Measurements from ENCODE around the gene NBAS. TPM values are rescaled to one million over a fixed set of nuclear protein-coding genes. Genes with fewer than 3 reads are reported as not detected.

The NBAS gene
- polyA plus RNA-seq, 1 donor: 55.8 TPM

DNA sequence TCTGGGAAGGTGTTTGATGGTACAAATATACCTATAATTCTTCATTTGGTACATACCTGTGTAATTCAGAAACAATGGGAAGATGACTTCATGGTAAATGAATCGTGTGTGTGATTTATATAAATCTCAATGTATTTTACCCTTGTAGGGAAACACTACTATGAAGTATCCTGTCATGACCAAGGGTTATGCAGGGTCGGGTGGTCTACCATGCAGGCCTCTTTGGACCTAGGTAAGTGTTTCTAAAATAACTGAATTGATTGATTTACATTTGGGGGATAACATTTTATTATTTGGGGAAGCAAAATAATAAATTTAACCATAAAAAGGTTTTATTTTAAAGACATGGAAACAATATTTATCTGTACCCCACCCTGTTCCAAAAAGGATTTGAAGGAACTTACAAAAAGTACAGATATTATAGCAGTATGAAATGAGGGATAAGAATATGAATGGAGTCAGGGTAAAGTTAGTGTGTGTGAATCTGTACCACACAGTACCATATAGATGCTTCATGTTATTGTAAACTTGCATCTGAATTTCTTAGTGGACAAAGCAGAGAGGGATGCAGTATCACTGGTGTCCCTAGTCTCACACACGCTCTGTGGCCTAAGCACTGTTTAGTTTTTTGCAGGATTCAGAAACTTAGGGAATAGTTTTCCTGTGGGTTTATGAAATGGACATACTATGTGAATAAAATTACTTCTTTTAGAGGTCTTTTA, 42.1 kb upstream of the NBAS start:
- no peak for DNase-seq
- 100% methylated on average over 1 of the region's 3 CpGs for WGBS (ENCODE audit: insufficient coverage, low lambda C conversion rate)
- Histone ChIP-seq H3K4me1 (ENCODE audit: control insufficient read depth, insufficient read depth, low read length) (no peaks in the 10 kb centered on the region), H3K4me3 (ENCODE audit: low read length) (no peak overlapping the region), H3K27me3 (ENCODE audit: control insufficient read depth, insufficient read depth, low read length) (no peaks in the 10 kb centered on the region), H3K27ac (ENCODE audit: low read length) (no peak overlapping the region), H3K9me3 (ENCODE audit: control insufficient read depth, low read depth, low read length) (no peaks in the 10 kb centered on the region), H3K36me3 (ENCODE audit: control insufficient read depth, insufficient read depth, low read length) (peaks cover 76% of the 10 kb centered on the region)

DNA sequence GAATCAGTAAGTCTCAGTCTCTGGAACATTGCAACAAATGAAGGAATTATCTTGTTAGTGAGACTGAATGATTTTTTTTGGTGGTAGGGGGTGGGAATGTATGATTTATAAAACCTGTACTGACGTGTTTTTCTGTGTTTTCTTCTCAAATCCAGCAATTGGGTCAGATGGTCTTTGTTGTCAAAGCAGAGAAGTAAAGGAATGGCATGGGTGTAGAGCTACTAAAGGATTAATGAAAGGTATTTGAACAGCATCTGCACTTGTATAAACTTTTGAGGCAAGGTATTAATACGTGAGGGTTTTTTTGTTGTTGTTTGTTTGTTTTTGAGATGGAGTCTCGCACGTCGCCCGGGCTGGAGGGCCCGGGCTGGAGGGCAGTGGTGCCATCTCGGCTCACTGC, 41.3 kb upstream of the NBAS start:
- no peak overlapping the region for H3K4me3 ChIP-seq (ENCODE audit: low read length)
- H3K27me3 ChIP-seq (ENCODE audit: control insufficient read depth, insufficient read depth, low read length): no peaks in the 10 kb centered on the region
- no peaks in the 10 kb centered on the region for H3K4me1 ChIP-seq (ENCODE audit: control insufficient read depth, insufficient read depth, low read length)
- peaks cover 71% of the 10 kb centered on the region for H3K36me3 ChIP-seq (ENCODE audit: control insufficient read depth, insufficient read depth, low read length)
- no peaks in the 10 kb centered on the region for H3K9me3 ChIP-seq (ENCODE audit: control insufficient read depth, low read depth, low read length)
- WGBS (ENCODE audit: insufficient coverage, low lambda C conversion rate): no CpG with 5 or more reads among the region's 8 CpGs
- DNase-seq: no peak
- no peak overlapping the region for H3K27ac ChIP-seq (ENCODE audit: low read length)

DNA sequence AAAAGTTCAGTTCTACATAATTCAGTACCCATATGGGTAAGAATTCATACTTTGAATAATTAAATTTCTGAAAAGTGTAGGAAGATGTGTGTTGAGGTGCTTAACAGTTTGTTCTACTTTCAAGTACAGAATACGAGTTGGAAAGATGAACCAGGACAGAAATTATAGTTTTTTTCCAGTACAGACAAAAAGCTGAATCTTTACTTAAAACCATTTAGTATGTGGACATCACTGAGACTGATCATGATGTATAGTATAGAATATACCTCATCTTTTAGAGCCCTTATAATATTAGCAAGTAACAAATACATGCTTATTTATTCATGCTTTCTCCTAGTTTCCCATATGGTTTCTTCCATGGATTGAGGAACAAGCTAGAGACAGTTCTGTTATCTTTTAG, 40.5 kb upstream of the NBAS start:
- no peak for DNase-seq
- H3K9me3 ChIP-seq (ENCODE audit: control insufficient read depth, low read depth, low read length): no peaks in the 10 kb centered on the region
- no peaks in the 10 kb centered on the region for H3K4me1 ChIP-seq (ENCODE audit: control insufficient read depth, insufficient read depth, low read length)
- peaks cover 70% of the 10 kb centered on the region for H3K36me3 ChIP-seq (ENCODE audit: control insufficient read depth, insufficient read depth, low read length)
- no peak overlapping the region for H3K4me3 ChIP-seq (ENCODE audit: low read length)
- WGBS (ENCODE audit: insufficient coverage, low lambda C conversion rate): no CpG with 5 or more reads among the region's 1 CpG
- H3K27me3 ChIP-seq (ENCODE audit: control insufficient read depth, insufficient read depth, low read length): no peaks in the 10 kb centered on the region
- H3K27ac ChIP-seq (ENCODE audit: low read length): no peak overlapping the region

DNA sequence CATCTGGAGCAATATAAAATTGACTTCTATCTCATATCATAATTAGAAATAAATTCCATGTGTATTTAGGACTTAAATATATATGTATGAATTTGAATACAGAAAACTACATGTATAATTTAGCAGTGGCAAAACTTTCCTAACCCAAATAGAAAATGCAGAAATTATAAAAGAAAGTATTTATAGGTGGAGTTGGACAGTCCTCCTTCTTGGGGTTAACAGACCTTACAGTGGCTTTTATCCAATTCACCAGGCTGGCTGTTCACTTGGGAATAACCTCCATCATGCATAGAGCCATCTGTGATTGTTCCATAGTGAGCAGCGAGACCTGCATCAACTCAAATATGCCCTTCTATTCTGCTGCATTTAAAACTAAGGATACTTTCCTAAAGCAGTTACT, 38.9 kb upstream of the NBAS start:
- no peak for DNase-seq
- no peak overlapping the region for H3K4me3 ChIP-seq (ENCODE audit: low read length)
- no peak overlapping the region for H3K27ac ChIP-seq (ENCODE audit: low read length)
- H3K4me1 ChIP-seq (ENCODE audit: control insufficient read depth, insufficient read depth, low read length): no peaks in the 10 kb centered on the region
- H3K27me3 ChIP-seq (ENCODE audit: control insufficient read depth, insufficient read depth, low read length): no peaks in the 10 kb centered on the region
- peaks cover 71% of the 10 kb centered on the region for H3K36me3 ChIP-seq (ENCODE audit: control insufficient read depth, insufficient read depth, low read length)
- WGBS (ENCODE audit: insufficient coverage, low lambda C conversion rate): no CpG with 5 or more reads among the region's 1 CpG
- no peaks in the 10 kb centered on the region for H3K9me3 ChIP-seq (ENCODE audit: control insufficient read depth, low read depth, low read length)

DNA sequence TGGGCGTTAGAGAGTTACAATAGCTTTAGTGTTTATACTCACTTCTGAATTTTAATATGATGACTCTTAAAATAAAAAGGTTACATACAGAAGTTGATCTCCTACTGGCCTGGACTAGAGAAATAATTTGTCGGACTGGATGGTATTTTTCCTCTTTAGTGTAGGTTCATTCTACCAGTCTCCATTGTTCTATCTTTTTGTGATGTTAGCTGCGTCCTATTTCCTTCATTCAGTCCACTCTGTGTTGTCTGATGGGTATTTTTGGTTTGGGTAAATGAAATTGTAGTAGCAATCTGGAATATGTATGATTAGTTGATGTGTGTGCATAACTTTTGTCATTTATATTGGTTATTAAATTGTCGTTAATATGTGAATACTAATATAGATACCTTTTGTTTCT, 35.8 kb upstream of the NBAS start:
- Histone ChIP-seq H3K27me3 (ENCODE audit: control insufficient read depth, insufficient read depth, low read length) (no peaks in the 10 kb centered on the region), H3K9me3 (ENCODE audit: control insufficient read depth, low read depth, low read length) (no peaks in the 10 kb centered on the region), H3K4me1 (ENCODE audit: control insufficient read depth, insufficient read depth, low read length) (no peaks in the 10 kb centered on the region), H3K4me3 (ENCODE audit: low read length) (no peak overlapping the region), H3K27ac (ENCODE audit: low read length) (no peak overlapping the region), H3K36me3 (ENCODE audit: control insufficient read depth, insufficient read depth, low read length) (peaks cover 44% of the 10 kb centered on the region)
- WGBS (ENCODE audit: insufficient coverage, low lambda C conversion rate): 92% methylated on average over 2 of the region's 4 CpGs
- DNase-seq: no peak

DNA sequence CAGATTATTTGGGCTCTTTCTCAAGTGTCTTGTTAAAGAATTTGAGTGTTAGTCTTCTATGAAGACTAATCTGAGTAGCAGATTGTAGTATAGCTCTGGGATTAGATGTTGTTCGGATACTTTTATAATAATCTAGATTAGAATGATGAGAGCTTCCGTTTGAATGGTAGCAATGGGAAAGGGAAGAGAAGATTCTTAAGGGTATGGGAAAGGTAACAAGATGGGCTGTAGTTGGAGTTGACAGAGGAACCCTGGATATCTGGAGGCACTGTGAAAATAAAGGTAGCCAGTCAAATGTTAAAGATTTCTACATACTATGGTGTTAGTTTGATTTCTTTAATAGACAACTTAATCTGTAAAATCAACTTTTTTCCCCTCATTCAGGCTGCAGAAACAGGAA, 35.2 kb upstream of the NBAS start:
- no peak overlapping the region for H3K4me3 ChIP-seq (ENCODE audit: low read length)
- no peaks in the 10 kb centered on the region for H3K27me3 ChIP-seq (ENCODE audit: control insufficient read depth, insufficient read depth, low read length)
- H3K9me3 ChIP-seq (ENCODE audit: control insufficient read depth, low read depth, low read length): no peaks in the 10 kb centered on the region
- no CpG with 5 or more reads among the region's 2 CpGs for WGBS (ENCODE audit: insufficient coverage, low lambda C conversion rate)
- H3K4me1 ChIP-seq (ENCODE audit: control insufficient read depth, insufficient read depth, low read length): no peaks in the 10 kb centered on the region
- no peak overlapping the region for H3K27ac ChIP-seq (ENCODE audit: low read length)
- no peak for DNase-seq
- H3K36me3 ChIP-seq (ENCODE audit: control insufficient read depth, insufficient read depth, low read length): peaks cover 39% of the 10 kb centered on the region

DNA sequence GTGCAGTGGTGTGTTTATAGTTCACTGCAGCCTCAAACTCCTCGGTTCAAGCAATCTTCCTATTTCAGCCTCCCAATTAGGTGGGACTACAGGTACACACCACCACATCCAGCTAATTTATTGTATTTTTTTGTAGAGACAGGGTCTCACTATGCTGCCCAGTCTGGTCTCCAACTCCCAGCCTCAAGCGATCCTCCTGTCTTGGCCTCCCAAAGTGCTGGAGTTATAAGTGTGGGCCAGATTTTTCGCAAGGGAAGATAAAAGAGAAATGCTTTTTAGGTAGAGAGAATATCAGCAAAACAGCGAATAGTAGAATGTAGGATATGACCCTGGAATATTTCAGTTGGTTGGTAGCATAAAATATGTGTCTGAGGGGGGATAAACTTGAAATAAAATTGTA, 34.8 kb upstream of the NBAS start:
- no peaks in the 10 kb centered on the region for H3K9me3 ChIP-seq (ENCODE audit: control insufficient read depth, low read depth, low read length)
- no peak overlapping the region for H3K27ac ChIP-seq (ENCODE audit: low read length)
- peaks cover 35% of the 10 kb centered on the region for H3K36me3 ChIP-seq (ENCODE audit: control insufficient read depth, insufficient read depth, low read length)
- no peaks in the 10 kb centered on the region for H3K27me3 ChIP-seq (ENCODE audit: control insufficient read depth, insufficient read depth, low read length)
- DNase-seq: no peak
- no peaks in the 10 kb centered on the region for H3K4me1 ChIP-seq (ENCODE audit: control insufficient read depth, insufficient read depth, low read length)
- WGBS (ENCODE audit: insufficient coverage, low lambda C conversion rate): 100% methylated on average over 1 of the region's 4 CpGs
- H3K4me3 ChIP-seq (ENCODE audit: low read length): no peak overlapping the region

DNA sequence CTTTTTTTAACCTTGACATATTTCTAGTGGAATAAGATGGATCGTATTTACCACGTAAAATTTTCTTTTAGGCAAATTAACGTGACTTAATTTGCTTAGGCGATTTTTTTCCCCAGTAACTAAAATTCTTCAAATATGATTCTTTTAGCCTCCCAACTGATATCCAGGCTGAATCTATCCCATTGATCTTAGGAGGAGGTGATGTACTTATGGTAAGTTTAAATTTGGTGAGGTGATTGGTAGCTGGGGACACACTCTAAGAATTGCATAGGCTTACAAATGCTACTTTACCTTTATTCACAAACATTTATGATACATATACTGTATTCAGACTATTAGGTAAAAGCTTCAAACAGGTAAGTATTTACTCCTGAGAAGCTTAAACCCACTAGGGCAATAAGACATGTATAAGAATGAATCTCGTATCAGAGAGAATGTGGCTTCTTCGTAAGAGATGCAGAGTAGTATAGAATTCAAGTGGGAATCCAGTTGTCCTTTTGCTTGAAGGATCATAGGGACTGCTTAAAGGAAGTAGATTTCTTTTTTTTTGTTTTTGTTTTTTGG, 34.3 kb upstream of the NBAS start:
- no peaks in the 10 kb centered on the region for H3K4me1 ChIP-seq (ENCODE audit: control insufficient read depth, insufficient read depth, low read length)
- H3K27ac ChIP-seq (ENCODE audit: low read length): no peak overlapping the region
- peaks cover 30% of the 10 kb centered on the region for H3K36me3 ChIP-seq (ENCODE audit: control insufficient read depth, insufficient read depth, low read length)
- DNase-seq: no peak
- 97% methylated on average over 6 of the region's 6 CpGs for WGBS (ENCODE audit: insufficient coverage, low lambda C conversion rate)
- no peak overlapping the region for H3K4me3 ChIP-seq (ENCODE audit: low read length)
- no peaks in the 10 kb centered on the region for H3K9me3 ChIP-seq (ENCODE audit: control insufficient read depth, low read depth, low read length)
- H3K27me3 ChIP-seq (ENCODE audit: control insufficient read depth, insufficient read depth, low read length): no peaks in the 10 kb centered on the region

DNA sequence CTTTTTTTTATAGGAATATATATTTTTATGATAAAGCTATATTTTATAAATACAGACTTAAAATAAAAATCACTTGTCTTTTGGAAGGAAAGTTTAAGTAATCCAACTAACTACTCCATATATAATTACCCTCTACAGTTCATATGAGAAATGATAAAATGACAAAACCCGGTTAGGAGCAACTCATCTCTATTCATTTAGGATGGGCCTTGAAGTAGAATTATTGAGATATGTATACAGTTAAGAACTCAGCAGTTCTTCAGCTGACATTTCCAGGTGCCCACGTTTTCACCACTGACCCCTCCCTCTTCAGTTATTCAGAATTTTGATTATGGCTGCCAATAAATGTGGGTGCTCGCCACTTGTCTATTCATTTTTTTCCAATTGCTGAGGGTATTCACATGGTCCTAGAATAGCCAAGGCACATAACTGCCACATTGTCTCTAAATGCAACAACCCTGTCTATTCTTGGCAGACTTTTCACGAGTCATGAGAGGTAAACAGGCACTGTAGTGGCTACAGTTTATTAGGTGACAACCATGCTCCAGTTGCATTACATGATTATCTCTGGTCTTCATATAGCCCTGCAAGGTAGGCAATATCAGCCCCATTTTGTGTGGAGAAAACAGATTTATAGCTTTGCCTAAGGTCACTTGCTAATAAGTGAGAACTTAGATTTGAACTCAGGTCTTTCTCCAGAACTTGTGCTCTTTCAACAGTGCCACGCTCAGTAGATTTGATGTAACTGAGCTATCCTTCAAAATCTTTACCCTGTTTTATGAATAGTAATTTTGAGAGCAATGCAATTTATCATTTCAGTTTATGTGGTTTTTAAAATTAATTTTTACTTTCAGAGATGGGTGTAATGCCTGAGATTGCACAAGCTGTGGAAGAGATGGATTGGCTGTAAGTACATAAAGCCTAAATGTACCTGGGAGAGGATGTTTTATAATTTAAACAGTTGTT, 33.4 kb upstream of the NBAS start:
- Histone ChIP-seq H3K36me3 (ENCODE audit: control insufficient read depth, insufficient read depth, low read length) (peaks cover 25% of the 10 kb centered on the region), H3K9me3 (ENCODE audit: control insufficient read depth, low read depth, low read length) (no peaks in the 10 kb centered on the region), H3K4me3 (ENCODE audit: low read length) (no peak overlapping the region), H3K27me3 (ENCODE audit: control insufficient read depth, insufficient read depth, low read length) (no peaks in the 10 kb centered on the region), H3K4me1 (ENCODE audit: control insufficient read depth, insufficient read depth, low read length) (no peaks in the 10 kb centered on the region), H3K27ac (ENCODE audit: low read length) (no peak overlapping the region)
- no peak for DNase-seq
- WGBS (ENCODE audit: insufficient coverage, low lambda C conversion rate): 63% methylated on average over 2 of the region's 5 CpGs

DNA sequence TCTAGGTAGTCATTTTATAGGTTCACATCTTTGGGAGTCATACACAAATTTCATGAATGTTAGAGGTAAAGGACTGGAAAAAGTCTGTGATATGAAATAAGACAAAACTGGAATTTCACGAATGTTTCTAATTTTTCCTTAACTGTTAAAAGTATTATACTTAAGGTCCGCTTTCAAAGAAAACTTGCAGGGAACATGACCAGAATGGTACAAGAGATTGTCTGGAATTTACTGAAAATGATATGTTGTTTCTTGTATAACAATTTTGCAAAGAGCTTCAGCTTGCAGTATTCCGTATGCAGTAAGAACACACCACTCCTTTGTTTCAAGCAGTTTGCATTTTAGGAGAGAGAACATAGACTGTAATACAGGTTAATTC, 32.2 kb upstream of the NBAS start:
- no peak for DNase-seq
- Histone ChIP-seq H3K4me1 (ENCODE audit: control insufficient read depth, insufficient read depth, low read length) (no peaks in the 10 kb centered on the region), H3K27ac (ENCODE audit: low read length) (no peak overlapping the region), H3K27me3 (ENCODE audit: control insufficient read depth, insufficient read depth, low read length) (no peaks in the 10 kb centered on the region), H3K9me3 (ENCODE audit: control insufficient read depth, low read depth, low read length) (no peaks in the 10 kb centered on the region), H3K36me3 (ENCODE audit: control insufficient read depth, insufficient read depth, low read length) (peaks cover 20% of the 10 kb centered on the region), H3K4me3 (ENCODE audit: low read length) (no peak overlapping the region)
- 100% methylated on average over 2 of the region's 3 CpGs for WGBS (ENCODE audit: insufficient coverage, low lambda C conversion rate)
